Brain pericyte (primary cell): ENCODE measurements around the gene PYHIN1.

Source experiments
- DNase-seq: peaks from one replicate; pipeline ENCODE4 v3.0.0-alpha.2; 2012; ENCODE audit warnings: low read depth, low spot score

The PYHIN1 gene

DNA sequence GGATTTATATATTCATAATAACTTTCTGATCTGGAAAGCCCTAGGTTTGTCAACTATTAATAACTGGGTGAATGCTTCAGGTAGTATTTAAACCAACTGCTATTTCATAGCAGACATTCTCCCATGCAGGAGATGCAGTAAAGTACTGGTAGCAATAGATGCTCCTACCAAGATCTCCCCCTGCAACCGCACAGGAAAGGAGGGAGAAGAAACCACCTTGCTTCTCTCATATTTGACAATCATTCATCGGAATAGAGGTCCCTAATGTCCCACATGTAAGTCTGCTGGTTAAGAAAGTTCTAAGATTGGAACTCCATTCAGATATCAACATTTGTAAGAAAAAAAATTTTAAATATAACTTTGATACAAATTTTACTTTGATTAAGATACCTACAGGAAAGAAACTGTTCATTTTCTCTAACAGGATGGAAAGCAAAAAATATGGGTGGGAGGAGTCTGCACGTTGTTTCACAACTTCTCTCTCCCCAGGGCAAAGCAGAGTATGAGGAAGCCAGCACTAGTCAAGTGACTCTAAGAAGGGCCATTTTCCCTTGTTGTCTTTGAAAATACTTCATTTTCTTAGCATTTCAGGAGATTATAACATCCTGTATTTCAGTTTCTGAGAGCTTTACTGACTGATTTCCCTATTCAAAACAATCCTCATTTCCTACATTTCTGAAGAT lies at the start of gene PYHIN1:
Gene PYHIN1, plus strand, starts transcription at position 498 of the 683 bp plus-strand sequence. CDS start 5,359 bp downstream, outside the sequence.
- DNase-seq, result no peak

DNA sequence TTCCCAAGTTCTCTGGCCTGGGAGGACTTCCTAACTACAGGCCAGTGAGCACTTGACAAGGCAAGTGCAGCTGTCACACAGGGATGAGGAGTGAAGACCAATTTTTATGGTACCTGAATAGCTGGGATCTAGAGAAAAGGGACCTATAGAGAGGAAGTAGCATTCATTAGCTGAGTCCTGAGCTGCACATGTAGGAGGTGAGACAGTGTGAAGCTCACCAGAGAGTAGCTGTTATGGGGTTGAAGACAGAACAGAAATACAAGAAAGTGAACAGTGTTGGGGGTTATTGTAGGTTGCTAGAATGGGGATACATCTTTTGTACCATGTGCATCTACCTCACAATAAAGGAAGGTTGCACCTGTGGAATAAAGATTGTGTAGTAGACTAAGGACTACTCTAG lies 37.7 kb upstream of the PYHIN1 start:
- DNase-seq, result no peak

DNA sequence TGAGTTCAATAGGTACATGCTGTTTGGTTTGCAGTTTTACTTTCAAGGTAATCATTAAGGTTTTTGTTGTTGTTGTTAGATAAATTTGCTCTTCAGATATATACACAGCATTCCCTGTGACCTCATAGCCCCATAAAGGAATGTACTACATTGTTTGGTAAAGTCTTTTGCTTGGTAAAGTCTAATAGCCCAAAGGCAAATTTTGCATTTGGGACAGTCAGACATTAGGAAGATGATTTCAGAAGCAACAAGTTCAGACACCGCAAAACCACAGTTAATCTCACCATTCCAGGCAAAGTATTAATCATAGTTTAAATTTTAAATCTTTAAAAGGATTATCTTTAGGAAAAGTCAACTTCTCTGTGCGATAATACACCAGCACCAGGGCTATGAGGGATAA lies 32.6 kb upstream of the PYHIN1 start:
- DNase-seq, result no peak

DNA sequence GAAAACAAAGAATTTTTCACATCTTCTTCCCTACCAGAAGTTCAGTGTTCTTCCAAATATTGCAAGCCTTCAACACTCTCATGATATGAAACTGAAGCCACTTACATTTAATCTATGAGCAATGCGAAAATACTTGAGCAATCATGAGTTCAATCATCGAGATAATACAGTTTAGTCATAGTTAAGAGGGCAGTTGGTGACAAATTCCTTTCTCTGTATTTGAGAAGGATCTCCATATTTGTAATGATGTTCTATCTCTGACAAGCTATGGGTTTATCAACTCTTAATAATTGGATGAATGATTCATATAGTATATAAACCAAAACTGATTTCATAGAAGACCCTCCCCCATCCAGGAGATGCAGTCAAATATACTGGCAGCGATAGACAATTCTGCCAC lies 29.7 kb upstream of the PYHIN1 start:
- DNase-seq, result no peak

DNA sequence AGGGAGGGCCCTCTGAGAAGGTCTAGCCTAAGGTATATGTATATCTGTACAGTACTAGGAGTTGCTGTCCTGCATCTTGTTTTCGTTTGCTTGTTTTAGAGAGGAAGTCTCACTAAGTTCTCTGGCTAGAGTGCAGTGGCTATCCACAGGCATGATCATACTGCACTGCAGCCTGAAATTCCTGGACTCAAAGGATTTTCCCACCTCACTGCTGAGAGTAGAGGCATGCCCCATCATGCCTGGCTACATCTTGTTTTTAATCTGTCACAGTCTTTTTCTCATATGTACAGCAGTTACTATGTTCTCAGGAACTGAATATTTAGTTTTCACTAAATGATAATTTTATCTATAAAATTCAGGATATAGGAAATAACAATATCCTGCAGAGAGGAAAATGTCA lies 15.3 kb upstream of the PYHIN1 start:
- no peak for DNase-seq

DNA sequence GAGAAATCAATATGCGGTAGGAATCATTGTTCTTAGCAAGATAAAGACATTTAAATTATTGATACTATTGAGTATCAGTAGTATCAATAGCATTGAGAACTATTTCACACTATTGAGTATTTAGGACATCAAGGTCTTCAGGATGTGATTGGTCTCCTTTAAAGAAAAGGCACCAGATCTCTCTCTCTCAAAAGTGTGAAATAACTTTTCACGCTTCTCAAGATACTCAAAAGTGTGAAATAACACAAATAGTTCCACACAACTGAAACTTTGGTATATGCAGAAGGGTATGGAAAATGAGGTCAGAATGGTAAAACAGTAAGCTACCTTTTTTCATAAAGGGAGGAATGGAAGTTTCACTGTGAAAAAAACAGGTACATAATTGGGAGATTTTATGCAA lies 6.7 kb upstream of the PYHIN1 start:
- no peak for DNase-seq

DNA sequence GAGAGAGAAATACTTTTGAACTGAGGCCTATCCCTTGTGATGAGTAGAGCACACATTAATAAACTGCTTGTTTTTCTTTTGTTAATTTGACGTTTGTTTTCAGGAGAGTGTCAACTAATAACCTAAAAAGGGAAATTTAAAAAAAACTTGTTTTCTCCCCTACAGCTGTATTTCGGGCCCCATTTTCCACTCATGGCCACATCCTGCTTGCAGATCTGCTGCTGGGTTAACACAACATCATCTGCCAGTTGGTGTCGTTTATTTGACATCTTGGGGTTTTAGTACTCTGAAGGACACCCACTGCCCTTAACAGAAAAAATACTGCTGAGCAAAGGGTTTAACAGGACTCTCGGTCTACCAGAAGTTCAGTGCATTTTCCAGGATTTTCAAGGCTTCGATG lies 848 bp upstream of the PYHIN1 start:
- no peak for DNase-seq

DNA sequence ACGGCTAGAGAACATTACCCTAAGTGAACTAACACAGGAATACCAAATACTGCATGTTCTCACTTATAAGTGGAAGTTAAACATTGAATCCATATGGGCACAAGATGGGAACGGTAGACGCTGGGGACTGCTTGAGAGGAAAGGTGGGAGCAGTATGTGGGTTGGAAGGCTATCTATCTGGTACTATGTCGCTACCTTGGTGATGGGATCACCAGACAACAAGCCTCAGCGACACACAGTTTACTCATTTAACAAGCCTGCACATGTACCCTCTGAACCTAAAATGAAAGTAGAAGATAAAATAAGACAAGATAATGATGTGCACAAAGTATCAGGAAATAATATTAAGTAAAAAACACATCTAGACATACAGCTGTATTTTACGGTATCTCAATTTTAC lies 819 bp downstream of the PYHIN1 start:
- no peak for DNase-seq

DNA sequence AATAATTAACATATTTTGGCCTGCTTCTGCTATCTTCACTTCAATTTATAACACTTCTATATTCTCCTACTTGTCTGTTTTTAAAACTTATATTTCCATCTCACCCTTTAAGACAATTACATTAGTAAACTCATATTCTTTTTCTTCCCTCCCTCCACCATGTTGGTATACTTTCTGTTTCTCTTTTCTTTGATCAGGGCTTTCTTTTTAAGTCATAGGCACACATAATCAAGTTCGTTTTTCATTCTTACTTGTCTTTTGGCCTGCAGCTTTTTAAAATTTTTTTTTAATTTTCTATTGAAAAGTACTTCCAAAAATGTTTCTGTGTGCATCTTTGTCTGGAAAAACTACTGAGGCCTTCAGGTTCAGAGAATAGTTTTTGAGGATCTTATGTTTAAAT lies 2.3 kb downstream of the PYHIN1 start:
- no peak for DNase-seq

DNA sequence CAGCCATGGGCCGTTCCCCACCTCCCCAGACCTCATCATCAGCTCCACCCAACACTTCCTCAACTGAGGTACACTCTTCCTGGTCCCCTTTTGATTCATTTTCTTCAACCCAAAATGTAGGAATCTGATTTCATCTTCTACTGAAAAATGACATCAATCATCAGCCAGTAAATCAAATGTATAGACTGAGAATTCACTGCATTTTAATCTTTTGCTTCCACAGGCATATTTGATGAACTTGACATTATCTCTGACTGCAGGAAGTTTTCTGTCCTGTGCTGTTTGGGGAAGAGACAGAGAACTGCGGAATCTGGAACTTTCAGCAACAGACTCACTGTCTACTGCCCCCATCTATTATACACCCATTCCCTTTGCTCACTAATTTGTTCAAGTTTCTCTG lies 7.8 kb downstream of the PYHIN1 start:
- no peak for DNase-seq

DNA sequence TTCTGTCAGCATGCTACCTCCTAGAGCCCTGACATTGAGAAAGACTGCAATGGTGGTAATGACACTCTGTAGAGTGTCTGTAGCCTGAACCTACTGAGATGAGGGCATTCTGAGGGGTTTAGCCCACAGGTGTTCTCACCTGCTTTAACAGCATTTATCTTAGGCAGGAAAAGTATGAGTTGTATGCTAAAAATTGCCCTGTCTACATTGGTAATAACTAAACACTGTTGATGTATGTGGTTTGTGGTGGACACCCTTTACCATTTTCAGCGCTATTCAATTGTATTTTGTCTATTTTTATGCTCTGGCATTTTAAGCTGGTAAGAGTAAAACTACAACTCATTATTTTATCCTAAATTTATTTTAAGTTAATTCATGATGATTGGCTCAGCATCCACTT lies 10.0 kb downstream of the PYHIN1 start:
- DNase-seq, result no peak

DNA sequence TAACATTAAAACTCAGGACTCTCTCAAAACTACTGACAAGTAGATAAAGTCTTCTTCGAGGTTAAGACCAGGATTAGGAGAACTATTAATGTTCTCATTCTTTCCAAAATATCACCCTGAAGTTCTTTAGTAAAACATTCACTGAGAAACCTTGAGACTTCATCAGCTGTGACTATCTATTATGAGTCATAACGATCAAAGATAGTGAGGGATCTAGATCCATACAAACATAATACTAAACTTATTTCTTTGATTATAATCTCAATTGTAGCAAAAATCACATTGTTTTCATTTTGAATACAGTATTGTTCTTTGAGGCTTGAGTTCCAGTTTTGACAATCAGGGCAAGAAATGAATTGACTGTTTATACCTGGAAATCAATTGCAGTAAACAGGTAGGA lies 11.1 kb downstream of the PYHIN1 start:
- no peak for DNase-seq

DNA sequence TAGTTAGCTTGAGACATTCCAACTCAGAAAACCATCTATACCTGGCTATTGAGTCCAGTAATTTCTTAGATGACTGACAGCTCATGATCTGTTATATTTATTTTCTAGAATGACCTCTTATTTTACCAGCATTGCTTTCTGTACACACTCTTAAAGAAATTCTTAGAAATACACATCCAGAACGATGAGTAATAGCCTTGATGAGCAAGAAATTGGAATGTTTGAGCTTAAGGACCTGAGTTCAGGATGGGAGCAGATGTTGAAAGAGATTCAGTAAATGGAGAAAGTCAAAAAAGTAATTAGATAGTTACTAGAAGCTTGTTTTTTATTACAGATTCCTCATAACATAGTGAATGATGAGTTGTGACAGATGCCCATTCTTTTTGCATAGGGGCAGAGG lies 11.7 kb downstream of the PYHIN1 start:
- no peak for DNase-seq

DNA sequence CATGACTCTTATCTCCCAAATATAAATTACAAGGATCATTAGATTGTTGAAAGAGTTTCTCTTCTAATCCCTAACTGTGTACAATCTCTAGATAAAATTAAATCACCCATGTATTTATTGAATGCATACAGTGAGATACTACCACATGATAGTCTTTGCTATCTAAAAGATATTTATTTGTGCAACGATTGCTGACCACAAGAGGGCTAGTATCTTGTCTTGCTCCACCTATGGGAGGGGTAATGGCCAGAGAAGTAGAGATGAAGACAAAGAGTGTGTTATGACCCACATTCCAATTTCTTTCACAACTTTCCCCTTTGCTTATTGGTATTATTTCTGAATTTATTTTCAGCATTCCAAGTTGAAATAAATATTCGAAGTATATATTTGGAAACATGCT lies 13.7 kb downstream of the PYHIN1 start:
- DNase-seq, result no peak

DNA sequence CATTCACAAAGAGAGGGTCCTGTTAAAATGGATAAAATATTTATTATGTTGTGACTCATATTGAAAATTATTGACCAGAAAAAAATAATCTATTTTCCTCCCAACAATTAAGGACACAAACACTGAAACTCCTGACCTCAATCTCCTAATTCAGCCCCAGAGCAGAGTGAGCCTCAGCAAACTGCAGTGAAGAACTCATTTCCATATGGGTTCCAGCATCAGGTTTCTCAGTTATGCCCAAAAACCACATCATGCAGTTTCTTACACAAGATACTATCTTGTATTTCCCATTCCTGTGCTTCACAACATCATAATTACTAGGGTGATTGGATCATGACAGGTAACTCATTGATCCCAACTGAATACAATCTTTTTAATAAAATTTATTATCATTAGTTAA lies 15.4 kb downstream of the PYHIN1 start:
- DNase-seq, result no peak

DNA sequence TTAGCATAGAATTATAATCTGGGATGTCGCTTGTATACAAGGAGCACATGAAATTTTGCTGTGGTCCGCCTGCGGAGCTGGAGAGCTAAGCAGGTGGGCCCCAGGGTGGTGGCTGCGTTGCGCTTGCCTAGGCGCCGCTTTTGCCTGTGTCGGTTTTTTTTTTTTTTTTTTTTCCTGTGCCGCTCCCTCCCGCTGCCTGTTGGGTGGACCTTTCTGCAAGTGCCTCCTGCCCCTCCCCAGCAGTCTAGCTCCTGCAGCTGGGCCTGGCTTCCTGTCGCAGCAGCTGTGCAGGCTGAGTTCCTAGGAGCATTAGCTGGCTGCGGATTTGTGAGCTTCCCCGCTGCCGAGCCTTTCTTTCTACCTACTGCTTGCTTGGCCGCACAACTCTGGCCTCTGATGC lies 20.6 kb downstream of the PYHIN1 start:
- no peak for DNase-seq

DNA sequence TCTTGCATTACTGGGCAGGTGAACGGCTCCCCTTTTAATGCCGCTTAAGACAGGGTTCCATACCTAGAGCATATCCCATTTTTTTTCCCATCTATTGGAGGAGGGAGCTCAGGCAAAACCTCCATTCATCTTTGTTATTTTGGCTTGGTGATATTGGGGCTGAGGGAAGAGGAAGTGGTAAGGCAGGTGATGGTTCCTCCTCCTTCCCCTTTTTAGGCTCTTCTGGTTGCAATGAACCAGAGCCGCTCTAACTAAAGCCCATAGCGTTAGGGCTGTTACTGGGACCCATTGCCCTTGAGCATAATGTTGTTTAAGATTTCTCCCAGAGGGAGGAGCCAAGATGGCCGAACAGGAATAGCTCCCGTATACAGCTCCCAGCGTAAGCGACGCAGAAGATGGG lies 21.1 kb downstream of the PYHIN1 start:
- DNase-seq, result no peak

DNA sequence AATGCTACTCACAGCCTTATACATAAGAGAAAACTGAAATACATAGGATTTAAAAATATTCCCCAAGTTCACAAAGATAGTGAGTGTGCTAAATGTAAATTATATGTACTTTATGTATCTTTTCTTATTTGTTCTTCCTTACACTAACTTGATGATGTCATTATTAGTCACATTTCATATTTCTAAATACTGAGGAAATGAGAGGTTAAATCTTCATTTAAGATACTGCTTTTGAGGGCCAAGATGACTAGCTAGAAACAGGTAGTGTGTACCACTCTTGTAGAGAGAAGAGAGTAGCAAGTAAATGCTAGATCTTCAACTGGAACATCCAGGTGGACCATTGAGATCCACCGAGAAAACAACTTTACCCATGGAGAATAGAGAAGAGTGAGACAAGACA lies 29.8 kb downstream of the PYHIN1 start:
- no peak for DNase-seq

DNA sequence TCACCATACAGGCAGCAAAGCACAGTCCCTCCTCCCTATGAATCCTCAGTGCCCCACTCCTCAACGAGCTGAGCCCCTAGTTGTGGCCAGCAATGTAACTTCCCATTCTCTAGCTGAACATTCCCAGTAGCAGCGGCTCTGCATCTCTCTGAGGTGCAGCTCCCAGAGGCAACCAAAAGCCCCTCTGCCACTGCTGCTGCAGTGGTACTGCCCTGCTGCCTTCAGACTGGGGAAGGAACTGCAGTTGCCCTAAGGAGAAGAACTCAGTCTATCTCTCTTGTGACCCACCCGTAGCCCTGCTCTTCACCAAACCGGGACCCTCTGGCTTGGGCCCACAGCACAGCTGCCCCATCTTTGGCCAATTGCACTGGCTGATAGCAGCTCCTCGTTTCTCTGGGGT lies 31.6 kb downstream of the PYHIN1 start:
- no peak for DNase-seq

DNA sequence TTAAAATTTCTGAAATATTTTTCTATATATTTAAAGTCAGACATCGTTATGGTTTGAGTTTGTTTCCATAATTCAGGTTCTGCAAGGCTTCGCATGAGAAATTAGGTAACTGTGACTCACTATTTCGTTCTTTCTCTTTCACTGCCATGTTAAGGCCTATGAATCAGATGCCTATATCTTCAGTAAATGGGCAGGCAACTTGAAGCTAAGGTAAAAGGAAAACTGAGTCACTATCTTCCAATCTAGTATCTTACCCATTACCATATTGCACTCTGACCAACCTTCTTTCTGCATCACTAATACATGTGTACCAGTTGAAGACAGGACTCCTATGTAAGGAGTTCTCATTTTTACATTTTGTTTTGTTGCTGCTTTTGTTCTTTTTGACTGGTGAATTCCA lies 37.8 kb downstream of the PYHIN1 start:
- no peak for DNase-seq

DNA sequence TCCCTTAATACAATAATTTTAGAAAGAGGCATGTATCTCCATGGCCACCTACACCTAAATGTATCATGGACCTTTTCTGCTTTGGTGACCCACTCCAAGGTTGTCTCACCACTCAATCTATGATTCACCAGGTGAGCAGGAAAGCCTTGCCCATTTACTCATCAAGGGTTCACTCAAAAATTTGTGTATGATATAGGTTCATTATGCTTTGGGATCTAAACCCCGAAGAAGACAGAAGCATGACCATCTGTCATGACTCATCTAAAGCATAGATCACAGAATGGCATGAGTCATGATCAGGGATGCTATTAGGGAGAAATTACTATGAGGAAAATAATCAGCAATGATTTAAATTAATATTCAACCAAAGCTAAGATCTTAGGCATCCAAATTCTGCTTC lies 38.5 kb downstream of the PYHIN1 start:
- DNase-seq, result no peak

DNA sequence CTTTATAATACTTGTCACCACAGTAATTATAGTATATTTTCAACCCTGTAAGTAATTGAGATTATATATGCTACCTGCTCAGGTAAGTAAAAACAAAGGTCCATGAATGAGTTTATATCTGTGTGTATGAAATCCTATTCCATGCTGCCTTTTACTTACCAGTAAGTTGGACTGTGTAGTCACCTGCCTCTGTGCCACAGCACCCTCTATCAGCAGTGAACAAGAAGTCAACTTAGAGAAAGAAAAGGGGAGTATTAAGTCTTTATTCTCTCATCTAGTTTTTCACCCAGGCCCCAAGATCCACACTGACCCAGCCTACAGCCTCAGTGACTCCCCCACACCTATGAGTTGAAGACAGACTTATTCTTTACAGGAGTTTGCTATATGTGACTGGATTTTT lies 41.5 kb downstream of the PYHIN1 start:
- no peak for DNase-seq

DNA sequence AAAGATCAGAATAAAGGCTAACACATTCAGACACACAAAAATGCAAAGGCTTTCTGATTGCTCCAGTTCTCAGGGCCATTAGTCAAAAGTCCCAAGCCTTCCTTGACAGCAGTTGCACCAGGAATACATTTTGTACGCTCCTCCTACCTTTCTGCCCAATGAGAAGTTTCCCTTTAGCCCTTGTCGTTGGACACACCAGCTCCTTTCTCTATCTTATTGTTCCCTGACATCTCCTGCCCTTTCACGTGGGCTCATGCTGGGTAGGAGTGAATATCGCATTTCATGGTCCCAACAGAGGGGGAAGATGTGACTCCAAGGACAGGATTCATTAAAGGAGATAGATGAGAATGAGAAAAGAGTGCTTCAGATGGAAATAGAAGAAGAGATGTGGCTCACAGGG lies 44.9 kb downstream of the PYHIN1 start:
- no peak for DNase-seq

DNA sequence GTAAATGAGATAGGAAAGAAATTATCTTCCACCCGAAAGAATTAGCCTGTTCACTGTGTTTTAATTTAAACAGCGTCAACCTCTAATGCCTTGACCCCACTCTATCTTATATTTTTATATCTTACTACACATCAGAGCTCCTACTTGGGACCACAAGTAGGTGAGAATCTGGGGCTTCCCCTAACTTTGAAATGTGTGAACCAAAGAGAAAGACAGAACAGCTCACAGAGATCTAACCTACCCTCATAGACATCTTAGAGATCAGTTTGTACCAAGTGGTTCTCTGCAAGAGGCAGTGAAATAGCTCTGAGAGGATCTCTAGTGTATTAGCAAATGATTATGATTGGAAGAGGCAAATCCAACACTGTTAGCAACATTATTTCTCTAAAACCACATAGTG lies 47.4 kb downstream of the PYHIN1 start:
- DNase-seq, result no peak
